Effector memory CD4-positive, alpha-beta T cell (primary cell): Measurements from ENCODE around the gene TIMP3.

Experiments used
- DNase-seq, 3 donors: peaks; one replicate each; pipeline ENCODE4 v3.0.0-alpha.2; 2020
- H3K27ac ChIP-seq: 2 replicates; pipeline ENCODE4 v1.7.0; 2013; ENCODE audit warnings: mild to moderate bottlenecking, low read length, moderate library complexity; ENCODE audit not compliant: insufficient read depth, poor library complexity, severe bottlenecking
- H3K27me3 ChIP-seq: replicated peaks from 2 replicates; pipeline ENCODE4 v1.7.0; 2013; ENCODE audit warnings: mild to moderate bottlenecking, low read length; ENCODE audit not compliant: insufficient read depth, control insufficient read depth, poor library complexity, severe bottlenecking
- H3K36me3 ChIP-seq: 2 replicates; pipeline ENCODE4 v1.7.0; 2013; ENCODE audit warnings: mild to moderate bottlenecking, low read length, moderate library complexity; ENCODE audit not compliant: control insufficient read depth, insufficient read depth
- H3K4me1 ChIP-seq: 2 replicates; pipeline ENCODE4 v1.7.0; 2013; ENCODE audit warnings: low read length, mild to moderate bottlenecking; ENCODE audit not compliant: control insufficient read depth, insufficient read depth, poor library complexity, severe bottlenecking
- H3K4me3 ChIP-seq: 2 replicates; pipeline ENCODE4 v1.7.0; 2013; ENCODE audit warnings: low read length, low read depth, mild to moderate bottlenecking; ENCODE audit not compliant: insufficient read depth, poor library complexity, severe bottlenecking
- H3K9me3 ChIP-seq: 2 replicates; pipeline ENCODE4 v1.7.0; 2013; ENCODE audit warnings: mild to moderate bottlenecking, low read length, moderate library complexity; ENCODE audit not compliant: control insufficient read depth

The TIMP3 gene

DNA sequence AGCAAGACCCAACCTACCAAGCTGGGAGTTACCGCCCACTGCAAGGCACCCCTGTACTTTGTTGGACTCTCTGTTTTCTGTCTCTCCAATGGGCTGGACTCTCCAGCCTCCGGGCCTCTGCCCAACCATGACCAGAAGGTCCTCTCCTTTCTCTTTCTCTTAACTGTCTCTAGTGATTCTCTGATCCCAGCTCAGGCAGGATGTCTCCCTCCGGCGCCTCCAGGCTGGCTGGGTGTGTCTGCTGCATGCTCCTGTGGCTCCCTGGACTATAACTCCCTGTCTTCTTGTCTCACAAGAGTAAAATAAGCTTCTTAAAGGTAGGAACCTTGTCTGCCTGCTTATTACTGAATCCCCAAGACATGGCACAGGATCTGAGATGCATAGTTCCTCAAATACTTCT is 36.3 kb downstream of the TIMP3 start:
- no peak overlapping the region for H3K4me3 ChIP-seq
- peaks cover 4% of the 10 kb centered on the region for H3K27me3 ChIP-seq
- H3K9me3 ChIP-seq, result no peaks in the 10 kb centered on the region
- H3K27ac ChIP-seq, result no peak overlapping the region
- no peaks in the 10 kb centered on the region for H3K4me1 ChIP-seq
- no peak for DNase-seq
- no peaks in the 10 kb centered on the region for H3K36me3 ChIP-seq

DNA sequence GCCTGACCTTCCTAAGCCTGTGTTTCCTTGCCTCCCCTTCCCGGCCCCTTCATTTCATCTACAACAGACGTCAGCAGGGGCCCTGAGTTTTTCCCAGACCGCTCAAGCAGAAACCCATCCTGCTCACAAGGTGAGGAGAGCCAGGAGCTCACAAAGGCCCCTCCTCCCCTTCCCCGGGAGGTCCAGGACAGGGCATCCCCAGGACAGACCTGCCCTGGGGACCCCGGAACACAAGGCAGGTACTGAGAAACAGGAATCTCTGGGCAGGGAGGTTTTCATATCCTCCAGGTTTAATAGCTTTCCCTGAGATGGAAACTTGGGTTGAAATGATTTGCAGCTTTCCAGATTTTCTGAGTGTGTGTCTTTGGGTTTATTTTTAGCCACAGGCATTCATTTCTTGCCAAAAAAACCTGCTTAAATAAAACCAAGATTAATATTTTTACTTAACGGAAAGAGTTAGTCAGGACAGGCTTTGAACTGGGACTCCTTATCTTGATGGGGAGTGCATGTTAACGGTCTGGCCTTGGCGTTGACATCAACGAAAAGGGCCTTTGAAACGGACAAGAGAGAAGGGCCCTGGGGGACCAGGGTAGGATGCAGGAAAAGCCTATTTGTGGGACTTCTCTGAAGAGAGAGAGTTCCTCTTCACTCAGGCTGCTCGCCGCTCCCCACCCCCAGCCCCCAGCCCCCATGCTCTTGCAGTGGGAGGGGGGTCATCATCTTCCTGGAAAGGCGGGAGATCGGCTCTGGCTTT is 38.5 kb downstream of the TIMP3 start:
- Histone ChIP-seq H3K4me3 (no peak overlapping the region), H3K27me3 (peaks cover 4% of the 10 kb centered on the region), H3K9me3 (no peaks in the 10 kb centered on the region), H3K36me3 (no peaks in the 10 kb centered on the region), H3K4me1 (no peaks in the 10 kb centered on the region), H3K27ac (no peak overlapping the region)
- no peak for DNase-seq

DNA sequence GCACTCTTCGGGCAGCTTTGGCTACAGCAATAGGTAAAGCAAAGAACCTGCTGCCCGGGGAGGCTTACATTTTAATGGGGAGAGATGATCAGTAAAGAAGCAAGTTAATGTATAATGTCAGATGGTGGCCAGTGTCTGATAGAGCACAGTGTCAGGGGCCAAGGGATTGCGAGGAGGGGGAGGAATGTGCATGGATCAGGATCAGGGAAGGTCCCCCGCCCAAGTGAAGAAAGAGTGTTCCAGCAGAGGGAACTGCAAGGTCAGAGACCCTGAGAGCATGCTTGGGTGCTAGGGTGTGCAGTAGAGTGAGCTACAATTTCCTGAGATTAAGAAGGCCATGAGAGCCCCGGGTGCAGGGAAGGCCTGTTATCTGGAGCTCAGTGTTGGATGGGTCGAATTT is 39.7 kb downstream of the TIMP3 start:
- Histone ChIP-seq H3K36me3 (no peaks in the 10 kb centered on the region), H3K4me1 (no peaks in the 10 kb centered on the region)

DNA sequence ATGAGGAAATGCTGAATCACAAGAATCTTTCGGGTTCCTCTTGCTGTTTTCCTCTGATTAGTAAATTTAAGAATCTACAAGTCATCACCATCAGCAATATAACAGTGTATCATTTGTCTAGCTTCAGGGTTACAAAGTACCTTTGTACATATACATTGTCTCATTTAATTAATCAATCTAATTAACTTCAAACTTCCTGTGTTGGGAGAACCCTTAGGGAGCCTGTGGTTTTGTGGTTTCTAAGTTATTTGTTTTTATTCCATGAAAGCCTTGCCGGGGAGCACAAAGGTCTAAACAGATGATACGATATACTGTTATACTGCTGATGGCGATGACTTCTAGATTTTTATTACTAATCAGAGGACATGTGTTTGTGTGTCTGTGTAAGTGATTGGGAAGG is 41.0 kb downstream of the TIMP3 start:
- no peaks in the 10 kb centered on the region for H3K36me3 ChIP-seq
- no peaks in the 10 kb centered on the region for H3K9me3 ChIP-seq
- no peak overlapping the region for H3K27ac ChIP-seq
- H3K27me3 ChIP-seq, result peaks cover 4% of the 10 kb centered on the region
- DNase-seq, result no peak
- H3K4me3 ChIP-seq, result no peak overlapping the region
- H3K4me1 ChIP-seq, result no peaks in the 10 kb centered on the region

More for the DNA sequence above, 39.7 kb downstream of the TIMP3 start:
- peaks cover 4% of the 10 kb centered on the region for H3K27me3 ChIP-seq
- no peak for DNase-seq
- no peak overlapping the region for H3K27ac ChIP-seq
- no peaks in the 10 kb centered on the region for H3K9me3 ChIP-seq
- H3K4me3 ChIP-seq, result no peak overlapping the region

DNA sequence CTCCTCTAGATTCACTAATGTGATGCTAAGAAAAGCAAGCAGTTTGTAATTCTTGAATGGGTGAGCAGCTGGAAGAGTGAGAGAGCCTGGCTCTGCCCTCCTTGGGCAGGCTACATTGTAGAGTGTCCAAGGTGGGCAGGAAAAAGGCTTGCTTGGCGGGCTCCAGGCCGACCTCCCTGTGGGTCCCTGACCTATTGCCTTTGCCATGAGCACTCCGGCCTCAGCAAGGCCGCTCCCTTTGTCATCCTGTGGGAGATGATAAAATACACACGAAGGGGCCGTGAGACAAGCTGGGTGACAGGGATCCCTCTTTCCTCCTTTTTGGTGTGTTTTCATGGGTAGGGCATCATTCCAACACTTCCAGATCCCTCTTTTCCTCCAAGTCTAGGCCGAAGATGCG is 41.8 kb downstream of the TIMP3 start:
- H3K4me1 ChIP-seq, result no peaks in the 10 kb centered on the region
- peaks cover 4% of the 10 kb centered on the region for H3K27me3 ChIP-seq
- no peak for DNase-seq
- no peaks in the 10 kb centered on the region for H3K9me3 ChIP-seq
- no peak overlapping the region for H3K4me3 ChIP-seq
- no peaks in the 10 kb centered on the region for H3K36me3 ChIP-seq
- no peak overlapping the region for H3K27ac ChIP-seq

DNA sequence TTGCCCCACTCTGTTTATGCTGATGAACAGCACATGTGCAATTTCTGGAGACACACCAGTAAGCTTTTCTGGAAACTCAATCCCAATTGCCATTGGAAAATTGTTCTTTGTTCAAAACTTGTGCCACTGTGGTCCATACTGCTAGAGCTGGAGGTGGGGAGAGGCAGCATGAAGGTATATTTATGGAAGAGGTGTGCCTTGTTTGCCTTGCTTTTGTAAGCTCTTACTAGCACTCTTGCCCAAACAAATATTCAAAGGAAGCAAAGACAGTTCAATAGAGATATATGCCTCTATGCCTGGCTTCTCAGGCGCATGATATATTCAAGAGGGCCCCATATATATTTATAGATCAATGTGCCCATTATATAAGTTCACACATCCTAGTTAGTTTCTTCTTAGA is 42.7 kb downstream of the TIMP3 start:
- Histone ChIP-seq H3K4me1 (no peaks in the 10 kb centered on the region), H3K36me3 (no peaks in the 10 kb centered on the region), H3K27me3 (peaks cover 6% of the 10 kb centered on the region), H3K27ac (no peak overlapping the region), H3K4me3 (no peak overlapping the region), H3K9me3 (no peaks in the 10 kb centered on the region)
- no peak for DNase-seq

DNA sequence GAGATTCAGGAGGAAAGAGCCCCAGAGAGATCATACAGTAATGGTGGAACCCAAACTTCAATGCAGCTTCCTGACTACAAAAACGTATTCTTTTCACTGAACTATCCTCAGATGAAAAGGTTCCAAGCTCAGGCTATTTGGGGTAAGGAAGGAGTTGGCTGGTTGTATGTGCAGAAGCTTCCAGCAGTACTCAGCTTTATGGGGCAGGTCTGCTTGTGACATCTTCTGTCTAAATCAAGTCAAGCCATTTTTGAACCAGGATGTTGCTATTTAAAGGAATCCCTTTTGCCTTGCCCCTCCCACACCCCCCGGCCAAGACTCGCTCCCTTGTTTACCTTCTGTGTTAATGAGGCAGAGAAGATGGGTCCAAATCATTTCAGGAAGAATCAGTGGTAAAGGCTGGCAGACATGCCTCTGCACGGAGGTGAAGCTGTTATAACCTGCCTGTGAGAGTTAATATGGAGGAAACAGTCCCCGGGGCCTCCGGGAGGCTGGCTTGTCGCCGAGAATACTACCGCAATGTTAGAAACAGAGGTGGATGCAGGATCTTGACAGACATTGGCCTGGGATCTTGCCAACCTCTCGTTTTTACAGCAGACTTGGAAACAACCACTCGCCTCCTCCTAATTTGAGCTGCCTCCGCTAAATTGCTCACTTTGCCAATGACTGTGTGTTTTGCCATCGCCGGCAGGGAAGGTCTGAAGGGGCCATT is 45.4 kb downstream of the TIMP3 start:
- Histone ChIP-seq H3K27me3 (peaks cover 6% of the 10 kb centered on the region), H3K36me3 (no peaks in the 10 kb centered on the region), H3K4me1 (no peaks in the 10 kb centered on the region), H3K4me3 (no peak overlapping the region), H3K27ac (no peak overlapping the region), H3K9me3 (no peaks in the 10 kb centered on the region)
- DNase-seq, result no peak

DNA sequence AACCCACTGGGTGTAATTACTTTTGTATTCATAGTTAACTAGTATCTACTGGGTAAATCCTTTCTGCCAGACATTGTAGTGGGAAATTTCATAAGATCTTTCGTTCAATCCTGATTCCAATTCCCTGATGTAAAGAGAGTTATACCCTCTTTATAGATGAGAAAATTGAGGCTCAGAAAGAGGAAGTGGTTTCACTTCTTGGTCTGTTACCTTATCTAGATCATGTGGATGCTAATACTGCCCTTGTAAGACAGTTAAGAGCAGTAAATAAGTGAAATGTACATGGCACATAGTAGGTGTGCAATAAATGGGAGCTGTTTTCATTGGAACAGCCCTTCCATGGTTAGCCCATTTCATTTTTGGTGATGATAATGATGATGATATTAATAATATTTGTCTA is 46.7 kb downstream of the TIMP3 start:
- H3K9me3 ChIP-seq, result no peaks in the 10 kb centered on the region
- no peak overlapping the region for H3K4me3 ChIP-seq
- no peak for DNase-seq
- peaks cover 3% of the 10 kb centered on the region for H3K27me3 ChIP-seq
- H3K4me1 ChIP-seq, result no peaks in the 10 kb centered on the region
- no peaks in the 10 kb centered on the region for H3K36me3 ChIP-seq
- H3K27ac ChIP-seq, result no peak overlapping the region

DNA sequence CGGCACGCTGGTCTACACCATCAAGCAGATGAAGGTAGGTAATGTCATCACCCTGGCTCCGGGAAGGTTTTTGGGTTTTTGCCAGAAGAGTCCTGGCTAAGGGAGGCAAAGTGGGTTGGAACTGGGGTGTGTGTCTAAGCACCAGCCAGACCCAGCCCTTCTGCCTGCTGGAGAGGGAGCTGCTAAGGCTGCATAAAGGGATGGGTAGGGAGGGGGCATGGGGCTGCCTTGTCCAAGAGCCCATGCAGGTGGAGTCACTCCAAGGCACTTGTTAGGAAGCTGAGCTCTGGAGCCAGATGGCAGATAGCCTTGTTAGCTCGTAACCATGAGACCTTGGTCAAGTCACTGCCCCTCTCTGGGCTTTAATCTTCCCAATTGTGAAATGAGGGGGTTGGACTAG is 48.0 kb downstream of the TIMP3 start:
- no peak for DNase-seq
- no peaks in the 10 kb centered on the region for H3K4me1 ChIP-seq
- H3K27ac ChIP-seq, result no peak overlapping the region
- H3K27me3 ChIP-seq, result peaks cover 3% of the 10 kb centered on the region
- H3K9me3 ChIP-seq, result no peaks in the 10 kb centered on the region
- no peaks in the 10 kb centered on the region for H3K36me3 ChIP-seq
- no peak overlapping the region for H3K4me3 ChIP-seq

DNA sequence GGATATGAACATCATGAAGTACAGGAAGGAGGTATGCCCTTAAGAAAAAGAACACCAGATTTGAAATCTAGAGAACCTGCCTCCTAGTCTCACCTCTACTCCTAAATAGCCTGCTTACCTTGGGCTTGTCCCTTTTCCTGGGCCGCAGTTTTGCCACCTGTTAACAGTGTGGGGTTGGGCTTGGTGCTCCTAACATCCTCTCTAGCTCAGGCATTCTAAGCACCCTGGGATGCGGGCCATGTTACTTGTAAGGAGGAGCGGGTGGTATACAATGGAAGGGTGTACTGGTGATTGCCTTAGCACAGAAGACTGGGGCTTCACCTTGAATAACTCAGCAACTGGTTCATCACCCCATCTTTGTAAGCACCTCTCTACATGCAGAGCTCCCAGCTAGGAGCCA is 48.7 kb downstream of the TIMP3 start:
- Histone ChIP-seq H3K27ac (no peak overlapping the region), H3K27me3 (peaks cover 3% of the 10 kb centered on the region), H3K36me3 (no peaks in the 10 kb centered on the region), H3K4me1 (no peaks in the 10 kb centered on the region), H3K4me3 (no peak overlapping the region), H3K9me3 (no peaks in the 10 kb centered on the region)
- no peak for DNase-seq
